Endothelial cell of umbilical vein (primary cell): Measurements from ENCODE around the gene NFATC3.
"Not testable (repeated sequence)": the region's sequence is repeated elsewhere in the genome, so short reads cannot be mapped to it uniquely, and the experiment has no call there.

Experiments used
- JUN ChIP-seq: IDR thresholded peaks from 2 replicates; pipeline ENCODE4 v1.6.1; 2011; ENCODE audit warnings: borderline replicate concordance, low read depth; ENCODE audit not compliant: insufficient read length, insufficient read depth
- MYC ChIP-seq: IDR thresholded peaks from one replicate; pipeline ENCODE4 v1.6.1; 2011; ENCODE audit warnings: mild to moderate bottlenecking, low read depth, low read length
- POLR2A ChIP-seq: IDR thresholded peaks from 2 replicates; pipeline ENCODE4 v1.6.1; 2012; ENCODE audit warnings: low read depth, mild to moderate bottlenecking, control low read depth, low read length
- POLR2AphosphoS5 ChIP-seq: IDR thresholded peaks from 2 replicates; pipeline ENCODE4 v1.6.1; 2012; ENCODE audit warnings: low read depth, mild to moderate bottlenecking, control low read depth, low read length, moderate library complexity; ENCODE audit not compliant: insufficient read depth
- TF ChIP-seq, protein P1 (sequence below), 2 donors: IDR thresholded peaks; 1 replicate in 1 of 2; 2 replicates in 1 of 2; pipeline ENCODE4 v1.5.1; 2011; ENCODE audit warnings: low read length in 2 of 2, mild to moderate bottlenecking in 2 of 2, moderate library complexity in 2 of 2, control low read depth in 1 of 2, inconsistent platforms in 1 of 2, low read depth in 1 of 2; ENCODE audit not compliant: insufficient read depth in 1 of 2; ENCODE audit errors: extremely low read depth in 1 of 2
- TF ChIP-seq, protein P2 (sequence below): IDR thresholded peaks from 2 replicates; pipeline ENCODE4 v1.6.1; 2011; ENCODE audit not compliant: insufficient read depth, insufficient read length

DNA sequence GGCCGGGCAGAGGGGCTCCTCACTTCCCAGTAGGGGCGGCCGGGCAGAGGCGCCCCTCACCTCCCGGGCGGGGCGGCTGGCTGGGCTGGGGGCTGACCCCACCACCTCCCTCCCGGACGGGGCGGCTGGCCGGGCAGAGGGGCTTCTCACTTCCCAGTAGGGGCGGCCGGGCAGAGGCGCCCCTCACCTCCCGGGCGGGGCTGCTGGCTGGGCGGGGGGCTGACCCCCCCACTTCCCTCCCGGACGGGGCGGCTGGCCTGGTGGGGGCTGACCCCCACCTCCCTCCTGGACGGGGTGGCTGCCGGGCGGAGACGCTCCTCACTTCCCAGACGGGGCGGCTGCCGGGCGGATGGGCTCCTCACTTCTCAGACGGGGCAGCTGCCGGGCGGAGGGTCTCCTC, 78.1 kb downstream of the NFATC3 start:
- TF ChIP-seq, protein P1, sequence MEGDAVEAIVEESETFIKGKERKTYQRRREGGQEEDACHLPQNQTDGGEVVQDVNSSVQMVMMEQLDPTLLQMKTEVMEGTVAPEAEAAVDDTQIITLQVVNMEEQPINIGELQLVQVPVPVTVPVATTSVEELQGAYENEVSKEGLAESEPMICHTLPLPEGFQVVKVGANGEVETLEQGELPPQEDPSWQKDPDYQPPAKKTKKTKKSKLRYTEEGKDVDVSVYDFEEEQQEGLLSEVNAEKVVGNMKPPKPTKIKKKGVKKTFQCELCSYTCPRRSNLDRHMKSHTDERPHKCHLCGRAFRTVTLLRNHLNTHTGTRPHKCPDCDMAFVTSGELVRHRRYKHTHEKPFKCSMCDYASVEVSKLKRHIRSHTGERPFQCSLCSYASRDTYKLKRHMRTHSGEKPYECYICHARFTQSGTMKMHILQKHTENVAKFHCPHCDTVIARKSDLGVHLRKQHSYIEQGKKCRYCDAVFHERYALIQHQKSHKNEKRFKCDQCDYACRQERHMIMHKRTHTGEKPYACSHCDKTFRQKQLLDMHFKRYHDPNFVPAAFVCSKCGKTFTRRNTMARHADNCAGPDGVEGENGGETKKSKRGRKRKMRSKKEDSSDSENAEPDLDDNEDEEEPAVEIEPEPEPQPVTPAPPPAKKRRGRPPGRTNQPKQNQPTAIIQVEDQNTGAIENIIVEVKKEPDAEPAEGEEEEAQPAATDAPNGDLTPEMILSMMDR (IDR thresholded peaks at IDR 0.05; ENCODE audit: extremely low read depth in 1 of 2, insufficient read depth in 1 of 2, low read depth in 1 of 2, low read length in 2 of 2), result not testable (repeated sequence)
- TF ChIP-seq JUN, POLR2A, POLR2AphosphoS5, MYC: not testable (repeated sequence)
- TF ChIP-seq, protein P2, sequence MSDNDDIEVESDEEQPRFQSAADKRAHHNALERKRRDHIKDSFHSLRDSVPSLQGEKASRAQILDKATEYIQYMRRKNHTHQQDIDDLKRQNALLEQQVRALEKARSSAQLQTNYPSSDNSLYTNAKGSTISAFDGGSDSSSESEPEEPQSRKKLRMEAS, result not testable (repeated sequence)
